Nephron progenitor cell (in vitro differentiated cells): ENCODE results near the gene SYNJ2.

ENCODE experiments used
- DNase-seq: peaks from one replicate; pipeline ENCODE4 v3.0.0; 2021
- H3K27ac Mint-ChIP-seq: 2 replicates; pipeline ENCODE4 v1.8.0; 2021; ENCODE audit warnings: mild to moderate bottlenecking, moderate library complexity, mixed read lengths
- H3K27me3 Mint-ChIP-seq: 2 replicates; pipeline ENCODE4 v1.8.0; 2021; ENCODE audit warnings: mild to moderate bottlenecking, low read depth, mixed read lengths; ENCODE audit not compliant: poor library complexity
- H3K36me3 Mint-ChIP-seq: 2 replicates; pipeline ENCODE4 v1.8.0; 2021; ENCODE audit warnings: low read depth, mixed read lengths
- H3K4me1 Mint-ChIP-seq: 2 replicates; pipeline ENCODE4 v1.8.0; 2021; ENCODE audit warnings: mixed read lengths
- H3K4me3 Mint-ChIP-seq: 2 replicates; pipeline ENCODE4 v1.8.0; 2021; ENCODE audit warnings: mild to moderate bottlenecking, moderate library complexity, mixed read lengths
- H3K9me3 Mint-ChIP-seq: 2 replicates; pipeline ENCODE4 v1.8.0; 2021; ENCODE audit warnings: mild to moderate bottlenecking, moderate library complexity, mixed read lengths
- CTCF ChIP-seq: fragments of 200-600 bp; sonication (generic); IDR thresholded peaks from 2 replicates; pipeline ENCODE4 v1.5.0; 2021; ENCODE audit warnings: antibody characterized with exemption

Gene SYNJ2

DNA sequence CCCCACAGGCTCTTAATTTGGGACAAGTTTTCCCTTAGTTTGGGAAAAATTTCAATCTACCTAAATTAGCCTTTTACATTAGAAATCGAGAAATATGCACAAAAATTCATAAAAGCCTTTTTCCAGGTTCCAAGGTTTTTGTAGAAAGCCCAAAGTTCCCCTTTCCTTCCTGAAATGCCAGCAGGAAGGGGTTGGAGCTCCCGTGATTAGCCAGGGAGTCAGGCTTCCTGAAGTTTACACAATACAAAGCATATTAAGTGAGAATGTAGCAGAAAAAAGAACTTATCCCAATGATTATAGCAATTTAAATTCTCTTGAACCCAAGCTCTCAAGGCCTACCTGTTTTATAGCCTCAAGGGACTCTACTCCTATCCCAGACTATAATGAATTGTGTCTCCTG is 39.1 kb downstream of the SYNJ2 start:
- no peak for DNase-seq
- Mint-ChIP-seq H3K4me1 (peaks cover 31% of the 10 kb centered on the region), H3K4me3 (no peak overlapping the region), H3K27ac (no peak overlapping the region), H3K27me3 (no peaks in the 10 kb centered on the region), H3K9me3 (no peaks in the 10 kb centered on the region), H3K36me3 (no peaks in the 10 kb centered on the region)
- TF ChIP-seq CTCF = no peak

DNA sequence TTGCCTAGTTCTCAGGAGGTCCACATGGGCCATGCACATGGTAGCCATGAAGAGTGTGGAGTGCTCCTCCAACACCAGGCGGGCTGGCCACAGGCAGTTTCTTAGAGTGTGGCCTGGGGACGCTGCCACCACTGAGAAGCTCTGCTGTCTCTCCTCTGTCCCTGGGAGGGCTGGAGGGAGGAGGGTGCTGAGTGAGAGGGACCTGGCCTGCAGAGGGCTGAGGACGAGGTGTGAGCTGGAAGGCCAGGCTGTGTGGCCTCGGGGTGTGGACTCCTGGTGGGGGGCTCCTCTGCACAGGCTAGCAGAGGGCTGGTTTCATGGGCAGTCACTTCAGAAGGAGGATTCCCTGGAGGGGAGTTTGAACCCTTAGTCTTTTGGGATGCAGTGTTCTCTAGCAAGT is 39.7 kb downstream of the SYNJ2 start:
- TF ChIP-seq CTCF = no peak
- no peaks in the 10 kb centered on the region for H3K9me3 Mint-ChIP-seq
- peaks cover 33% of the 10 kb centered on the region for H3K4me1 Mint-ChIP-seq
- no peaks in the 10 kb centered on the region for H3K27me3 Mint-ChIP-seq
- DNase-seq = no peak
- no peaks in the 10 kb centered on the region for H3K36me3 Mint-ChIP-seq
- no peak overlapping the region for H3K4me3 Mint-ChIP-seq
- H3K27ac Mint-ChIP-seq = no peak overlapping the region

- no peak for DNase-seq
- no peak for TF ChIP-seq CTCF
- Mint-ChIP-seq H3K4me3 (no peak overlapping the region), H3K27ac (no peak overlapping the region), H3K27me3 (no peaks in the 10 kb centered on the region), H3K36me3 (no peaks in the 10 kb centered on the region), H3K4me1 (peaks cover 35% of the 10 kb centered on the region), H3K9me3 (no peaks in the 10 kb centered on the region)
Observed at GRCh38 chr6:158021814-158022748, 40.4 kb downstream of the SYNJ2 start.

- no peaks in the 10 kb centered on the region for H3K9me3 Mint-ChIP-seq
- H3K27me3 Mint-ChIP-seq = no peaks in the 10 kb centered on the region
- H3K27ac Mint-ChIP-seq = no peak overlapping the region
- TF ChIP-seq CTCF = no peak
- peaks cover 35% of the 10 kb centered on the region for H3K4me1 Mint-ChIP-seq
- H3K36me3 Mint-ChIP-seq = no peaks in the 10 kb centered on the region
- no peak overlapping the region for H3K4me3 Mint-ChIP-seq
- DNase-seq = no peak
Observed at GRCh38 chr6:158022749-158023596, 41.3 kb downstream of the SYNJ2 start.

DNA sequence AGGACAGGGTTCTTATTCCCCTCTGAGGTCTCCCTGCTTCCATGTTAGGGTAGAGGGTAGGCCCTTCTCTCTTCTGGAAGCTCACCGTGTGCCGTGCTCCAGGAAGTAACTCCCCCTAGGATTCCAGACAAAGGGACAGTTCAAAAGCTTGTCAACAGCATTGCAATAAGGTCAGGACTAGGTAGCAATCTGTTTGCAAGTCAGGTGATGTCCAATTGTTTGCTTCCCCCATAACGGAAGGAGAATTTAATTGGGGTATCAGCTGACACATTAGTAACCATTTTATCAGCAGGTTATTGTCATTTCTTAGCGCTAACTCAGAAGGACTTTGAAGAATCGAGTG is 41.9 kb downstream of the SYNJ2 start:
- TF ChIP-seq CTCF = no peak
- Mint-ChIP-seq H3K9me3 (no peaks in the 10 kb centered on the region), H3K27ac (no peak overlapping the region), H3K4me1 (peaks cover 33% of the 10 kb centered on the region), H3K36me3 (no peaks in the 10 kb centered on the region), H3K4me3 (no peak overlapping the region), H3K27me3 (no peaks in the 10 kb centered on the region)
- DNase-seq = no peak
